ENCODE results near the gene STRIP2. TPM values are rescaled to one million over a fixed set of nuclear protein-coding genes. Genes with fewer than 3 reads are reported as not detected.

STRIP2 gene
- total and polyA plus RNA-seq, 9 of the 15 experiments (the other 6 are each of a cell fraction or from before 2014, with no cell fraction given), result 10.1 to 81.8 (median 42.3) TPM

- peak in 1 of 2 experiments; percentile 52; a peak in 2 of 4 replicates for TF ChIP-seq ETV6 (IDR thresholded peaks at IDR 0.05; ENCODE audit: borderline replicate concordance in 1 of 2, low read depth in 2 of 2, low read length in 1 of 2)
- TF ChIP-seq ETV6 (CRISPR knock-in tag; IDR thresholded peaks at IDR 0.05; ENCODE audit: borderline replicate concordance), result no peak
- peak; percentile 98 for TF ChIP-seq ARID1B (IDR thresholded peaks at IDR 0.05)
- TF ChIP-seq MCM5 (IDR thresholded peaks at IDR 0.05; ENCODE audit: low read depth), result no peak
- TF ChIP-seq YBX1 (IDR thresholded peaks at IDR 0.05), result no peak
- no peak for TF ChIP-seq E2F1 (CRISPR knock-in tag; IDR thresholded peaks at IDR 0.05)
- TF ChIP-seq HEY1 (CRISPR knock-in tag; IDR thresholded peaks at IDR 0.05; ENCODE audit: borderline replicate concordance), result peak; percentile 70; the same call in 1 of the 2 replicates
- TF ChIP-seq ZNF449 (CRISPR knock-in tag; IDR thresholded peaks at IDR 0.05), result no peak; the same call in 1 of the 2 replicates
- peak in 1 of 3 experiments; percentile 2; a peak in 1 of 6 replicates for TF ChIP-seq CTCF (IDR thresholded peaks at IDR 0.05 in 2 of 3, conservative IDR thresholded peaks at IDR 0.05 in 1 of 3; ENCODE audit: insufficient read depth in 2 of 3, low read depth in 1 of 3, low read length in 3 of 3)
- peak; percentile 96 for TF ChIP-seq POLR2AphosphoS5 (IDR thresholded peaks at IDR 0.05; ENCODE audit: control insufficient read depth, insufficient read depth, low read depth, low read length)
- TF ChIP-seq BCL6 (CRISPR knock-in tag; IDR thresholded peaks at IDR 0.05), result no peak
- no peak for TF ChIP-seq PTTG1 (tag; IDR thresholded peaks at IDR 0.05; ENCODE audit: low read depth)
- TF ChIP-seq ERF (CRISPR knock-in tag; IDR thresholded peaks at IDR 0.05), result 0 out of 2 replicates have a peak, but pooled peaks have one; percentile 15
- peak; percentile 79 for TF ChIP-seq MTA1 (IDR thresholded peaks at IDR 0.05; ENCODE audit: borderline replicate concordance)
- no peak for TF ChIP-seq GTF3C2 (IDR thresholded peaks at IDR 0.05; ENCODE audit: borderline replicate concordance, extremely low read depth, insufficient read length)
- peak; percentile 100 for TF ChIP-seq MEIS2 (IDR thresholded peaks at IDR 0.05; ENCODE audit: partially characterized antibody)
- peak in 1 of 2 experiments; percentile 88; a peak in 2 of 4 replicates for TF ChIP-seq ZNF639 (CRISPR knock-in tag; conservative IDR thresholded peaks at IDR 0.05 in 1 of 2, IDR thresholded peaks at IDR 0.05 in 1 of 2)
Observed at GRCh38 chr7:129438839-129439651, 4.8 kb downstream of the STRIP2 start (continued).

Measured in K562 (cell line).